Brain microvascular endothelial cell (primary cell): Measurements from ENCODE around the gene BCAT1.

Experiments
- DNase-seq: peaks from one replicate; pipeline ENCODE4 v3.0.0-alpha.2; 2020
- H3K27ac ChIP-seq: fragments of 250-450 bp; sonication (Bioruptor Pico); 2 replicates; pipeline ENCODE4 v1.5.1; 2020; ENCODE audit warnings: mild to moderate bottlenecking, moderate library complexity
- H3K27me3 ChIP-seq: fragments of 250-450 bp; sonication (Bioruptor Pico); replicated peaks from 2 replicates; pipeline ENCODE4 v1.5.1; 2020; ENCODE audit warnings: mild to moderate bottlenecking
- H3K36me3 ChIP-seq: fragments of 250-450 bp; sonication (Bioruptor Pico); replicated peaks from 2 replicates; pipeline ENCODE4 v1.5.1; 2020; ENCODE audit warnings: mild to moderate bottlenecking
- H3K4me3 ChIP-seq: 2 replicates; pipeline ENCODE4 v1.5.1; 2011; ENCODE audit warnings: low read depth, mild to moderate bottlenecking, control low read depth, low read length, moderate library complexity
- in situ Hi-C: cut with HindIII; loops from 2 replicates; pipeline ENCODE4 v1.10.0; 2017; ENCODE audit warnings: low sequenced_read_pairs, low pct_ligation_motif_present
- TF ChIP-seq, protein P1 (sequence below): IDR thresholded peaks from 2 replicates; pipeline ENCODE4 v1.5.1; 2011; ENCODE audit warnings: low read depth, mild to moderate bottlenecking, moderate library complexity, low read length, control low read depth, inconsistent platforms; ENCODE audit errors: missing control alignments

The BCAT1 gene

DNA sequence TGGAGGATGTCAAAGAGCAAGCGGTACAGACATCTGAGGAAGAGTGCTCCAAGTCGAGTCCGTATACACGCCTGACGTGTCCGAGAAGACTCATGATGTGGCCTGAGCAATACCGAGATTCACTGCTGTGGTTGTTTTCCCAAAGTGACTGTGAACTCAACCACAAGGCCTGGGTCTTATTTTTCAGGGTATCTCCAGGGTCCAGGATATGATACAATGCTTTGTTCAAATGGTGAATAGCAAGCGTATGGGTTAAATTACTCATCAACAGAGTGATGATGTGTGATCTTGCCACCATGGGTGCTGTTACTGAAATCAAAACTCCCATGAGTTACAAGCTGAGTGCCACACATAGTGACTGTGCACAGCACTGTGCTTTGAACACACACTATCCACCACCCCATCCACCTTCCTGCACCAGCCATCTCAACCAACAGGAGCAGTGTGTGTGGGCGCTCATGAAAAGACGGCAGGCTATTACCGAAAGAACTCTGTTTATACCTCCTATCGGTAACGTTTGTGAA is 109.6 kb downstream of the BCAT1 start:
- TF ChIP-seq, protein P1, sequence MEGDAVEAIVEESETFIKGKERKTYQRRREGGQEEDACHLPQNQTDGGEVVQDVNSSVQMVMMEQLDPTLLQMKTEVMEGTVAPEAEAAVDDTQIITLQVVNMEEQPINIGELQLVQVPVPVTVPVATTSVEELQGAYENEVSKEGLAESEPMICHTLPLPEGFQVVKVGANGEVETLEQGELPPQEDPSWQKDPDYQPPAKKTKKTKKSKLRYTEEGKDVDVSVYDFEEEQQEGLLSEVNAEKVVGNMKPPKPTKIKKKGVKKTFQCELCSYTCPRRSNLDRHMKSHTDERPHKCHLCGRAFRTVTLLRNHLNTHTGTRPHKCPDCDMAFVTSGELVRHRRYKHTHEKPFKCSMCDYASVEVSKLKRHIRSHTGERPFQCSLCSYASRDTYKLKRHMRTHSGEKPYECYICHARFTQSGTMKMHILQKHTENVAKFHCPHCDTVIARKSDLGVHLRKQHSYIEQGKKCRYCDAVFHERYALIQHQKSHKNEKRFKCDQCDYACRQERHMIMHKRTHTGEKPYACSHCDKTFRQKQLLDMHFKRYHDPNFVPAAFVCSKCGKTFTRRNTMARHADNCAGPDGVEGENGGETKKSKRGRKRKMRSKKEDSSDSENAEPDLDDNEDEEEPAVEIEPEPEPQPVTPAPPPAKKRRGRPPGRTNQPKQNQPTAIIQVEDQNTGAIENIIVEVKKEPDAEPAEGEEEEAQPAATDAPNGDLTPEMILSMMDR, result no peak
- Histone ChIP-seq H3K27me3 (no peaks in the 10 kb centered on the region), H3K27ac (peak overlapping the region; percentile 91), H3K4me3 (no peak overlapping the region), H3K36me3 (peaks cover 15% of the 10 kb centered on the region)
- in situ Hi-C loops, result no loop called here
- DNase-seq, result peak; percentile 84

- H3K36me3 ChIP-seq, result peaks cover 12% of the 10 kb centered on the region
- TF ChIP-seq, protein P1, result no peak
- in situ Hi-C loops, result no loop called here
- H3K4me3 ChIP-seq, result no peak overlapping the region
- peak overlapping the region; percentile 91 for H3K27ac ChIP-seq
- H3K27me3 ChIP-seq, result no peaks in the 10 kb centered on the region
- peak; percentile 83 for DNase-seq
These were observed 110.4 kb downstream of the BCAT1 start for GRCh38 chr12:24838531-24838950.

DNA sequence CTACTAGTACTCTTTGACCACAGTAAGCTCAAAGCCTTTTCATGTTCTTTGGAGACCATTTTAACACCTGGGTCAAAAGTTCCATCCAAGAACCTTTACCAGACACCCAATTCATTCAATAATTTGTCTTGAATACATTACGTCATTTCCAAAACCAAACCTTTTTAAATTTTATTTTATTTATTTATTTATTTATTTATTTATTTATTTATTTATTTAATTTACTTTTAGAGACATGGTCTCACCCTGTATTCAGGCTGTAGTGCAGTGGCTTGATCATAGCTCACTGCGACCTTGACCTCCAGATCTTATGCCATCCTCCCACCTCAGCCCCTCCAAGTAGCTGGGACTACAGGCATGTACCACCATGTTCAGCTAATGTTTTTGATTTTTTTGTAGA is 113.5 kb downstream of the BCAT1 start:
- no peak overlapping the region for H3K4me3 ChIP-seq
- no peak overlapping the region for H3K27ac ChIP-seq
- no peaks in the 10 kb centered on the region for H3K27me3 ChIP-seq
- in situ Hi-C loops, result no loop called here
- DNase-seq, result no peak
- peaks cover 19% of the 10 kb centered on the region for H3K36me3 ChIP-seq
- TF ChIP-seq, protein P1, result no peak

DNA sequence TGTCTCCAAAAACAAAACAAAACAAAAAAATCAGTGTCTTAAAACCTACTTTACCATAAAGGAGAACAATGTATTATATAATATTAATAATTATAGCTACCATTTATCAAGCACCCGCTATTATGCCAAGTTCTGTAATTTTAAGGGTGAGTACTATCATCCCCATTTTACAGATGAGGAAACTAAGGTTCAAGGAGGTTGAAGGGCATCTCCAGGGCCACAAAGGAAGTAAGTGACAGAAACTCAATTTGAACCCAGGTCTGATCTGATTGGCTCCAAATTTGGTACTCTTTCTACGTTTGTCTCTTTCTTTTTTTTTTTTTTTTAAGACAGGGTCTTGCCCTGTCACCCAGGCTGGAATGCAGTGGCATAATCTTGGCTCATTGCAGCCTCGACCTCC is 115.4 kb downstream of the BCAT1 start:
- H3K27ac ChIP-seq, result no peak overlapping the region
- no peaks in the 10 kb centered on the region for H3K27me3 ChIP-seq
- in situ Hi-C loops, result no loop called here
- TF ChIP-seq, protein P1, result no peak
- peaks cover 28% of the 10 kb centered on the region for H3K36me3 ChIP-seq
- no peak for DNase-seq
- H3K4me3 ChIP-seq, result no peak overlapping the region

DNA sequence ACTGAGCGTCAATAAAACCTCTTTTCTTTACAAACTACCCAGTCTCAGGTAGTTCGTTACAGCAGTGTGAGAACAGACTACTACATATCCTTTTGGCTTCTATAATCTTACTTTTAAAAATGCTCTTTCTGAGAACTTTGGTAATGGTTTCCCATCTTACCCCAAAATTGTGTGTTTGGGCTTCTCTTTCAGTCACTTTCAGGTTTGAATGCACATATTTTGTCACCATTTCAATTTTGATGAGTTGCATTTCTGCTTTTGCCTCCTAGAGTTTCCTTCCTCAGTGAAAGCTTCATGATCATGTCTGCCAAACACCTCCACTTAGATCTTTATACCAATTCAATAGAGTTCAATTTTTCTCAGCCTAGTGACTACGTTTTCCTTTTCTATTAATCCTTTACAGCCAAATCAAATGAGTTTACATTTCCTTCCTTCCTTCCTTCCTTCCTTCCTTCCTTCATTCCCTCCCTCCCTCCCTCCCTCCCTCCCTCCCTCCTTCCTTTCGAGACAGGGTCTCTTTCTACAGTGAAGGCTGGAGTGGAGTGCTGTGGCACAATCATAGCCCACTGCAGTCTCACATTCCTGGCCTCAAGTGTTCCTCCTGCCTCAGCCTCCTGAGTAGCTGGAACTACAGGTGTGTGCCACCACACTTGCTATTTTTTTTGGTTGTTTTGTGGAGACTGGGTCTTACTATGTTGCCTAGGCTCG is 124.9 kb downstream of the BCAT1 start:
- Histone ChIP-seq H3K27ac (no peak overlapping the region), H3K27me3 (no peaks in the 10 kb centered on the region), H3K36me3 (peaks cover 26% of the 10 kb centered on the region), H3K4me3 (no peak overlapping the region)
- TF ChIP-seq, protein P1, result no peak
- DNase-seq, result no peak
- in situ Hi-C loops, result no loop called here
